Memory B cell (primary cell): ENCODE measurements around the gene NYAP2.

Source experiments
- ATAC-seq: fragments of 150-1000 bp; cut with Tn5 transposase; 2 replicates; pipeline ENCODE4 v1.10.0; 2021; ENCODE audit warnings: low read depth, mild to moderate bottlenecking, moderate library complexity
- DNase-seq, 2 donors: peaks; one replicate each; pipeline ENCODE4 v3.0.0; 2022; ENCODE audit warnings: low spot score in 2 of 2
- H3K27ac Mint-ChIP-seq: one replicate; pipeline ENCODE4 v1.8.0; 2022; ENCODE audit warnings: mild to moderate bottlenecking, moderate library complexity, mixed read lengths
- H3K27me3 Mint-ChIP-seq: one replicate; pipeline ENCODE4 v1.8.0; 2022; ENCODE audit warnings: mixed read lengths
- H3K36me3 Mint-ChIP-seq: one replicate; pipeline ENCODE4 v1.8.0; 2022; ENCODE audit warnings: mild to moderate bottlenecking, mixed read lengths
- H3K4me1 Mint-ChIP-seq: one replicate; pipeline ENCODE4 v1.8.0; 2022; ENCODE audit warnings: mixed read lengths
- H3K4me3 Mint-ChIP-seq: one replicate; pipeline ENCODE4 v1.8.0; 2022; ENCODE audit warnings: mild to moderate bottlenecking, moderate library complexity, mixed read lengths
- H3K9me3 Mint-ChIP-seq: one replicate; pipeline ENCODE4 v1.8.0; 2022; ENCODE audit warnings: mixed read lengths

The NYAP2 gene

DNA sequence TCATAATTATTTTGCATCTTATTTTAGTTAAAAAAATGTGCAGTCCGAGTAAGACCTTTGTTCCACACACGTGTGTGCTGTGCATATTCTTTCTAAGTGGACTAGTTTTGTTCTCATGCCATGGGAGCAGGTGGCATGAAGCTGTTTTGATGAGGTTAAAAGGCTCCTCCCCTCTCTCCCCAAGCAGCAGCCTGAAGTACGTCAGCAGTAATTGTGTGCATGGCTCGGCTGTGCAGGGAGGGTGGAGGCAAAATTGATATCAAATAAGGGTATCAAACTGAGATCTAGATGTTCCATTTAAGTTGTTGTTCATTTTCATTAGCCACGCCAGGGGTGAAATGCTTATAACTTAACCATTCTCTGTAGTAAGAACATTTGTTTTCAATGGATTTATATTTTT, at the start of gene NYAP2:
TSS of gene NYAP2 (plus strand) at position 207 of the 400 bp plus-strand sequence. CDS start 9,171 bp downstream, outside the sequence.
- Mint-ChIP-seq H3K36me3 (no peaks in the 10 kb centered on the region), H3K9me3 (no peaks in the 10 kb centered on the region), H3K27me3 (peaks cover 2% of the 10 kb centered on the region), H3K4me1 (no peaks in the 10 kb centered on the region), H3K27ac (no peak within 1 kb of the TSS), H3K4me3 (no peak within 1 kb of the TSS)
- DNase-seq (no peak), ATAC-seq (no peak)

DNA sequence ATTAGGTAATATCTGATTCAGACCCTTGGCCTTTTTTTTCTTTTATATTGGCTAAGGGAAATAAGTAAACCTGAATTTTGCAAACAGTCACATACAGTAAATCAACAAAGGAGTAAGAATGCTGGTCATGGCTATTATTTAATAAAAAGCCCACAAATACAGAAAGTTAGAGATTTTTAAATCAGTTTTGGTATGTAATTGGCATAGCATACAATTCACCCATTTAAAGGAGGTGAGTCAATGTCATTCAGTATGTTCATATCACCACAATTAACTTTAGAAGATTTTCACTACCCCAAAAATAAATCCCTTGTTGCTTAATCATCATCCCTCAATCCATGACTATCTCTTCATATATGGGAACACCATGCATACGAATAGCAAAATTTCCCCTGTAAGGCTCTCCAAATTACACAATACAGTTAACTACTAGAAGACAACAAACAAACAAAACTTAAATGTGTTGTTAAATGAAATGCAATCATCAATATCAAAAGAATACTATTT, 45.9 kb upstream of the NYAP2 start:
- no peaks in the 10 kb centered on the region for H3K36me3 Mint-ChIP-seq
- peaks cover 1% of the 10 kb centered on the region for H3K9me3 Mint-ChIP-seq
- no peak overlapping the region for H3K27ac Mint-ChIP-seq
- ATAC-seq (no peak), DNase-seq (no peak)
- no peaks in the 10 kb centered on the region for H3K4me1 Mint-ChIP-seq
- no peak overlapping the region for H3K4me3 Mint-ChIP-seq
- peaks cover 10% of the 10 kb centered on the region for H3K27me3 Mint-ChIP-seq

DNA sequence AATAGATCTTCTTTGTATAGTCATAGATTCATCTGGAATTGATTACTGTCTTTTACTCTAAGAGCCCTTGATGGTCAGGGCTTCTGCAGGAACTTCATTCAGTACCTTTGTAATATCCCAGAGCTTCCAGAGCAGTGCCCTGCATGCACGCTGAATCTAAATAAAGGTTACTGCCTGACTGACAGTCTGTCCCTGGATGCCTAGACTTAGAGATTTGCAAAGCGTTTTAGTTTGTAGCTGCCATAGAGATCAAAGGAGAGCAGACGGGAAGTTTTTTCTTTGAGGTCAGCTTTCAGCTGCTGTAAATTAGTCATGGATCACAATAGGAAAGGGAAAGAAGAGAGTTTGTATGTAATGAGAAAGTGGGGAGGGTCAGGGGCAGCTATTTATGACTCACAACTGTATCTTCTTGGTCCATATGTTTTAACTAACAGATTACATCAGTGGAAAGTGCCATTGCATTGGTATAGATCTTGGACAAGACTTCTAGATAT, 45.2 kb upstream of the NYAP2 start:
- no peak overlapping the region for H3K27ac Mint-ChIP-seq
- DNase-seq (no peak), ATAC-seq (no peak)
- H3K27me3 Mint-ChIP-seq, result peaks cover 10% of the 10 kb centered on the region
- H3K4me1 Mint-ChIP-seq, result no peaks in the 10 kb centered on the region
- no peak overlapping the region for H3K4me3 Mint-ChIP-seq
- peaks cover 1% of the 10 kb centered on the region for H3K9me3 Mint-ChIP-seq
- H3K36me3 Mint-ChIP-seq, result no peaks in the 10 kb centered on the region

DNA sequence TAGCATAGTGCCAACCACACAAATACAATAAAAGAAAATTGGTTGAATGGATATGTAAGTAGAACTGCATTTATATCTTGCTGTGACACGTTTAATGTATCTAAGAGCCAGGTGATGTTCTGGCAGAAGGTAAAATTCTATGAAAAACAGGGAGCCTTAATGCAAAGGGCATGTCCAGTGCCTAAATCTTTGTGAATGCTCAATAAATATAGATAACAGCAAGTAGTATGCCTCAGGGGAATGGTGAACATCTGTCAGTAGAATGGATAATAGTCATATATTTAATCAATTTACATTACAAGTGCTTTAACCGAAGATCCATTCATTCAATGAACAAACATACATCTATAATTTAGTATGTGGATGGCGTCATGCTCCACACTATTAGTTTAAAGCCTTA, 43.7 kb upstream of the NYAP2 start:
- no peaks in the 10 kb centered on the region for H3K36me3 Mint-ChIP-seq
- H3K27me3 Mint-ChIP-seq, result peaks cover 8% of the 10 kb centered on the region
- H3K4me1 Mint-ChIP-seq, result no peaks in the 10 kb centered on the region
- H3K9me3 Mint-ChIP-seq, result no peaks in the 10 kb centered on the region
- no peak overlapping the region for H3K27ac Mint-ChIP-seq
- DNase-seq, result no peak
- no peak overlapping the region for H3K4me3 Mint-ChIP-seq
- no peak for ATAC-seq

DNA sequence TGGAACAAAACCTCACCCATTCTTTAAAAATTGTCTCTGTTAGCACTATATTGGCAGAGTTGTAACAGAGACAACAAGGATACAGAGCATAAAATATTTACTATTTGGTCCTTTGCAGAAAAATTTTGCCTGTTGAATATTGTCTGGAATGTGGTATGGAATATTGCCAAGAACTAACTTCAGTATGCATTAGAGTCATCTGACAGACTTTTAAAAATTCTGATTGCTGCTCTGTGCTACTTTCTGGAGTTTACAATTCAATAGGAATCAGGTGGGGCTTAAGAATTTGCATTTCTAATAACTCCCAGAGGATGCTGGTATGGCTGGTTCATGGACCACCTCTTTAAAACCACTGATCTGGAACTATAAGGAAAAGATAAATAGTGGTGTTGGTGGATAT, 32.8 kb upstream of the NYAP2 start:
- H3K27me3 Mint-ChIP-seq, result peaks cover 4% of the 10 kb centered on the region
- no peak for DNase-seq
- ATAC-seq, result no peak
- no peak overlapping the region for H3K27ac Mint-ChIP-seq
- H3K4me1 Mint-ChIP-seq, result no peaks in the 10 kb centered on the region
- no peak overlapping the region for H3K4me3 Mint-ChIP-seq
- no peaks in the 10 kb centered on the region for H3K36me3 Mint-ChIP-seq
- H3K9me3 Mint-ChIP-seq, result peaks cover 1% of the 10 kb centered on the region

DNA sequence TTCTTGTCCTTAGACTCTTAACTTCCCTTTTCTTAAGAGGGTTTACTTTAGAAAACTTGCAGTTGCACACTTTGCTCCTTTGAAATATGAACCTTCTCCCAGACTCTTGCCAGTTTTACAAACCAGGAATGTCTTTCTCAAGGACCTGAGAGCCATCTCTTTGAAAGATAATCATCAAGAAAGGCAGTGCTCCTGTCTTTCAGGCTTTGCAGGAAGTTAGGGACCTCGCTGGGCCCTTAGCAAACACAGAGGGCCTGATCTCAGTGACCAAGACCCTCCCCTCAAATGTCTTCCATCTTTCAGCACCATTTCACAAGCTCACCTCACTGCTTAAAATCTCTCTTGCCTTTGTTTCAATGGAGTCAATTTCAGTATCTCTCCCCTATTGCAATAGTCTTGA, 32.0 kb upstream of the NYAP2 start:
- Mint-ChIP-seq H3K4me3 (no peak overlapping the region), H3K27ac (no peak overlapping the region), H3K36me3 (no peaks in the 10 kb centered on the region), H3K27me3 (peaks cover 4% of the 10 kb centered on the region), H3K9me3 (peaks cover 1% of the 10 kb centered on the region), H3K4me1 (no peaks in the 10 kb centered on the region)
- ATAC-seq (no peak), DNase-seq (no peak)

DNA sequence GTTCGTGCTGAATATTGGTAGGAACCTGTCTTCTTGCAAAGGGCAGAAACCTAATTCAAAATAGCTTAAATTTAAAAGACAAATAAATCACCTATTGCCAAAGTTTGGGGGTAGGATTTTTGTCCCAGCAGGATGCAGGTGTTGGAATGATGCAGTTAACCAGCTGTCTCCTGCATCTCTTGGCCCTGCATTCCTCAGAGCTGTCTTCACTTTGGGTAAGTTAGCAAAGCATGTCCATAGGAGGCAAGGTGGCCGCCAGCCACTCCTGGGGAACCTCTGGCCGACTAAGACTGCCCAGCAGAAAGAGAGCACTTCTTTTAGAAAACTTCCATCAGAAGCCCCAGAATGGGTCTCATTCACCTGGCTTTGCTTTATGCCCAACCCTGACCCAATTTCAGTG, 20.5 kb upstream of the NYAP2 start:
- DNase-seq (no peak), ATAC-seq (no peak)
- H3K36me3 Mint-ChIP-seq, result no peaks in the 10 kb centered on the region
- no peaks in the 10 kb centered on the region for H3K9me3 Mint-ChIP-seq
- no peak overlapping the region for H3K4me3 Mint-ChIP-seq
- no peaks in the 10 kb centered on the region for H3K4me1 Mint-ChIP-seq
- H3K27ac Mint-ChIP-seq, result no peak overlapping the region
- H3K27me3 Mint-ChIP-seq, result peaks cover 3% of the 10 kb centered on the region

DNA sequence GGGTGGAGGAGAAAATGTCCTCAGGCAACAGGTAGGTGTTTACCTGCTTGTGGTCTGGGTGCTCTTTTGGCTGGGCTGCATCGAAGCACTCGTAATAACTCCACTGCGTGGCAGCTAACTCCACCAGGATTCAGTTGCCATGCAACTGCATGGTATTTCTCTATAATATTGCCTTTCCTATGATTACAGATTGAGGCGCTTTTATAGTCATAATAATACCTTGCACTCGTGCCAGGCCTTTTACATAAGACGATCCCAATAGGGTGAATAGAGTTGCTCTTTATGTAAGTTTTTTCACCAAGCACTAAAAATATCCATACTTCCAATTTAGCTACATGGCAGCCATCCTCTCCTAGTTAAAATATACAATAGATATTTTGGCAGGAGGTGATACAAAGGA, 19.7 kb upstream of the NYAP2 start:
- Mint-ChIP-seq H3K4me1 (no peaks in the 10 kb centered on the region), H3K4me3 (no peak overlapping the region), H3K36me3 (no peaks in the 10 kb centered on the region), H3K27me3 (peaks cover 3% of the 10 kb centered on the region), H3K27ac (no peak overlapping the region), H3K9me3 (no peaks in the 10 kb centered on the region)
- ATAC-seq, result no peak
- DNase-seq, result no peak

DNA sequence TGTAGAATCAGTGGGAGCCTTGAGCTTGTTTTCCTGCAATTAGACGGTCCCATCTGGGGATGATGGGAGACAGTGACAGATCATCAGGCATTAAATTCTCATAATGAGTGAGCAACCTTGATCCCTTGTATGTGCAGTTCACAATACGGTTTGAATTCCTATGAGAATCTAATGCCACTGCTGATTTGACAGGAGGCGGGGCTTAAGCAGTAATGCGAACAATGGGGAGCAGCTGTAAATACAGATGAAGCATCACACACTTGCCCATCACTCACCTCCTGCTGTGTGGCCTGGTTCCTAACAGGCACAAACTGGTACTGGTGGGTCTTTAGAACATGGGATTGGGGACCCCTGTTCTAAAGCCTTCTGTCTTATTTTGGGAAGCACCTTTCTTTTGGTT, 17.9 kb upstream of the NYAP2 start:
- no peaks in the 10 kb centered on the region for H3K4me1 Mint-ChIP-seq
- H3K27me3 Mint-ChIP-seq, result peaks cover 3% of the 10 kb centered on the region
- no peaks in the 10 kb centered on the region for H3K9me3 Mint-ChIP-seq
- no peak for ATAC-seq
- no peak overlapping the region for H3K27ac Mint-ChIP-seq
- no peaks in the 10 kb centered on the region for H3K36me3 Mint-ChIP-seq
- no peak for DNase-seq
- no peak overlapping the region for H3K4me3 Mint-ChIP-seq

DNA sequence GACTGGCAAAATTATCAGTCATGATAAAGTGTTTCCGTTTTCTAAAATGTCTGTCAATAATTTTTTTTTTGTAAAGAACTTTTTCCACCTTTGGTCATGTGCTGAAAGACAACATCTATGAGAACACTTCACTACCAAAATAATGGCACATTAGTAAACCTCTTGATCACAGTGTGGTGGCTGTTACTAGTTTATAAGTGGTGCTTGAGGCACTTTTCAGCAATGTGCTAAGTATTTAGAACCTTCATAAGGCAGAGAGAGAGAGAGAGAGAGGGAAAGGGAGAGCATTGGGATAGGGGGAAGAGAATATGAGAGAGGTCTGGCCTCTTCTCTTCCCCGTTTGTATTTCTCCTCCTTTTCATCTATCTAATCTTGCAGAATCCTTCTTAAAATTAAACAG, 1.1 kb upstream of the NYAP2 start:
- ATAC-seq, result no peak

DNA sequence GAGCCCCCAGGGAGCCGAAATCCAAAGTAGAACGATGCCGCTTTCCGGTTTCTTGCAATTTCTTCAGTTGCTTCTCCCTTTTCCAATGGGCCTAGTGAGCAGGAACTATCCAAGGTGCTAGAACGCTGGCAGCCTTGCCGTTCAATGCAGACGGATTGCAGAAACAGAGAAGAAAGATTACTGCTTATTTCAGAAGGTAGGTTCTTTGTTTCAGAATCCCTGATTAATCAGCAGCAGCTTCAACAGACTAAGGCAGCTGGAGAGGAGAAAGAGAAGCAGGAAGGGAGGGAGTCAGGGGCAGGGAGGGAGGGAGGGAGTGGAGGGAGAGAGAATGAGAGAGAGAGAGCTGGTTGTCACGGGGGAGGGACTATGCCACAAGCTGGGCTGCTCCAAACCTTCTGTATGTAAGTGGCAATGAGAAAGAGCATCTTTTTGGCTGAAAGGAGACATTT, 576 bp downstream of the NYAP2 start:
- peaks cover 2% of the 10 kb centered on the region for H3K27me3 Mint-ChIP-seq
- no peak for ATAC-seq
- no peak overlapping the region for H3K27ac Mint-ChIP-seq
- no peaks in the 10 kb centered on the region for H3K9me3 Mint-ChIP-seq
- DNase-seq, result no peak
- H3K4me3 Mint-ChIP-seq, result no peak overlapping the region
- H3K36me3 Mint-ChIP-seq, result no peaks in the 10 kb centered on the region
- no peaks in the 10 kb centered on the region for H3K4me1 Mint-ChIP-seq

More for the DNA sequence above, 1.1 kb upstream of the NYAP2 start:
- Mint-ChIP-seq H3K4me3 (no peak overlapping the region), H3K36me3 (no peaks in the 10 kb centered on the region), H3K4me1 (no peaks in the 10 kb centered on the region), H3K27ac (no peak overlapping the region), H3K27me3 (peaks cover 2% of the 10 kb centered on the region), H3K9me3 (no peaks in the 10 kb centered on the region)
- DNase-seq, result no peak

DNA sequence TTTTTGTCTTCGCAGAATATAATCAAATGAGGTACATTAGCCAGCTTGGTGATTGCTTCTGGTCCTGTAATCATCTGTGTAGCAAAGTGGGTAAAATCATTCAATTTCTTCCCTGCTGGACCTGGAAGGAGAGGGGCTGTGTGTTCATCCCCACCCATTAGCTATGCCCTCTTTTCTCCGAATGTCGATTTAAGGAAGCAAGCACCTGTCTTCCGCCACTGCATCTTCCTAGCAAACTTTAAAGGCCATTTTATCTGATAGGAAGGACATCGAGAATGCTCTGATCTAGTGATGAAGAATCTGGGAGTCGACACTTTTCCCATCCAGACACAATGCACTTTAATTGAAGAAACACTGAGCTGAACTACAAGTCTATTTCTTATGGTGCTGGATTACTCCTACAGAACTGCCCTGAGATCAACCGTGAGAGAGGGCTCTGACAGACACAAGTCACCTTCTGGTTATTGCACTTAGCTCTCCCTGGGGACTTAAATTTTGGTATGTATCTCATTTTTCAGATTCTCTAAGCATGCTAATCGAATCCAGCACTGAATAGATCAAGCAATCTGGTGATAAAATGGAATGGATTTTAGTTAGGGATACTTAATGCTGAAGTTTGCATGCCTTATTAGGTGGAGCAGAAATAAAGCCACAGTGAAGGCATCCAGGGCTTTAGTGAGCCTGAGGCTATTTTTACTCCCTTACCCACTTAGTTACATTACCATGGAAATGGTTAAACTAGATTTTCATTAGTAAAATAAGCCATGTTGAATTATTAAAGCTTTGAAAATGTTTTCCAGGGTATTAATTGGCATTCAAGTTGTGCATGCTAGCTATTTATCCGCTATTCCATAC, 1.3 kb downstream of the NYAP2 start:
- ATAC-seq (no peak), DNase-seq (no peak)
- H3K4me1 Mint-ChIP-seq, result no peaks in the 10 kb centered on the region
- no peak overlapping the region for H3K27ac Mint-ChIP-seq
- H3K27me3 Mint-ChIP-seq, result peaks cover 2% of the 10 kb centered on the region
- no peaks in the 10 kb centered on the region for H3K36me3 Mint-ChIP-seq
- H3K9me3 Mint-ChIP-seq, result no peaks in the 10 kb centered on the region
- H3K4me3 Mint-ChIP-seq, result no peak overlapping the region

DNA sequence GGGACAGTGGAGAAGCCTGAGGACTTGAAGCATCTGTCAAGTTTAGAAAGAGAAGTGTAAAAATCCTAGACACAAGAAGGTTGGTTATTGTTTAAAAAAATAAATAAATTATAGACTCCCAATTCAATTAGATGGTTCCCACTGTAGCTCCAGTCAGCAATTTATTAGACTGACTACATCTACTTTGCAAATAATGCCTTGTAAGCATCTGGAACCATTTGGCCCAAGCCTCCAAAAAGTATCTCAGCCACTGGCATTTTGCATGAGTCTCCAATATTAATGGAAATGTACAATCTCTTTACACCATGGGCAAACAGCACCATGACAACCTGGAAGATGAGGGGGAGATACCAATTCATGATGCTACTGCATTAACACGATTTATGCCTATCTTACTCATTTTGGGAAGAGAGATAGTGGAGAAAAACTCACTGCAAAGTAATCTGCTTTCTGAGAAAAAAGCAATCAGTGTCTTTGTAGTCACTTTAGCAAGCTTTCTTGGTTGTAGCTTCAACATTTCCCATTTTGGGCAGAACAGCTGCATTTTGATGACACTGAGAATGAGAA, 2.8 kb downstream of the NYAP2 start:
- ATAC-seq (no peak), DNase-seq (no peak)
- Mint-ChIP-seq H3K4me1 (no peaks in the 10 kb centered on the region), H3K27me3 (peaks cover 2% of the 10 kb centered on the region), H3K36me3 (no peaks in the 10 kb centered on the region), H3K27ac (no peak overlapping the region), H3K9me3 (no peaks in the 10 kb centered on the region), H3K4me3 (no peak overlapping the region)

DNA sequence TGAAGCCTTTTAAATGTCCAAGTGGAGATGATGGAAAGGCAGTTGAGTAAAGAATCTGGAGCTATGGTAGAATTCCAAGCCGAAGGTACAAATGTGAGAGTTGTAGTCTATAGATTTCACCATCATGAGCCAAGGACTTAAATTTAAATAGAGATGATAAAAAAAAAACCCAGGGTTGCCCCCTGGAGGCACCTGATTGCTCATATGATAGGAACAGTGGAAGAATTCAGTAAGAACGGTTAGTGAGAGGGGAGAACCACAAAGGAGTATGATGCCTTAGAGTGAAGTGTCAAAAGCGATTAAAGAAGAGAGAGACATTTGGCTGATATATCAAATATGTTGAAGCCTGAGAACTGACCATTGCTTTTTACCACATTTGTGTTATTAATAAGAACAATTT, 11.9 kb downstream of the NYAP2 start:
- Mint-ChIP-seq H3K27me3 (peaks cover 4% of the 10 kb centered on the region), H3K27ac (no peak overlapping the region), H3K9me3 (no peaks in the 10 kb centered on the region), H3K4me3 (no peak overlapping the region), H3K4me1 (no peaks in the 10 kb centered on the region), H3K36me3 (no peaks in the 10 kb centered on the region)
- DNase-seq, result no peak
- no peak for ATAC-seq
